ENCODE results near the gene SORL1. TPM values are rescaled to one million over a fixed set of nuclear protein-coding genes. Genes with fewer than 3 reads are reported as not detected.

Gene SORL1
- total and polyA plus RNA-seq, 2 of the 13 experiments (the other 11 are each of a cell fraction or from before 2014, with no cell fraction given): 21.3 to 148 TPM

DNA sequence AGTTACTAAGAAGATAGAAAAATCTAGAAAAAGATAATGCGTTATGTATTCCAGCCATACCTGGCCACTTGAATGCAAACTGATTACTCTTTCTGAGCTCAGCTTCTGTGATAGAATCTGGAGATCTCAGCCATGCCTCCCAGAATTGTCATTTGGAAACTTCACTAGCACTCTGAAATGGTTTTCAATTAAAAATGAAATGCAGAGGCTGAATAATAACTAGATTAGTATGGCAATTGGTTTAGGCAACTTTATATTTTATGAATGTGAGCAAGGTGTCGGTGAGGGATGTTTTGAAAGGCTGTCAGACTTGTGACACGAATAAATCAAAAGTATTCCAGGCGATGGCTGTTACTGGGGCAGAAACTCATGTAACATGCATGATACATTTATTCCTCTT is 129.5 kb downstream of the SORL1 start:
- no peak overlapping the region for H3K4me2 ChIP-seq (ENCODE audit: low read depth, low read length)
- no peak for FAIRE-seq
- H3K4me3 ChIP-seq (replicated peaks in 1 of 3; ENCODE audit: insufficient read depth in 1 of 3, low read depth in 2 of 3, low read length in 3 of 3): no peak overlapping the region
- POLR2A ChIA-PET: no interaction called here
- H3K27ac ChIP-seq (ENCODE audit: extremely low read length, insufficient read depth, low read length): no peak overlapping the region
- peaks cover 21 to 76% of the 10 kb centered on the region in 2 experiments for H3K36me3 ChIP-seq (replicated peaks in 1 of 2; ENCODE audit: control insufficient read depth in 1 of 2, insufficient read depth in 2 of 2, low read length in 2 of 2)
- H3K79me2 ChIP-seq (ENCODE audit: insufficient read depth, low read length): no peaks in the 10 kb centered on the region
- no peaks in the 10 kb centered on the region for H3K9me3 ChIP-seq (ENCODE audit: low read length)
- in situ Hi-C loops (cut with HindIII; ENCODE audit: extremely low pct_ligation_motif_present, low pct_unique_long_range_greater_than_20kb): no loop called here
- no peak overlapping the region for H3K9ac ChIP-seq (ENCODE audit: insufficient read depth, low read depth, low read length)
- CTCF ChIA-PET (ENCODE audit: low intra/inter-chr PET ratio, low total read pairs): no interaction called here
- intact Hi-C loops (cut with micrococcal nuclease; ENCODE audit: unreplicated experiment): no loop called here
- 96% methylated on average over 4 of the region's 4 CpGs for WGBS (ENCODE audit: low lambda C conversion rate)
- H3K4me1 ChIP-seq (ENCODE audit: insufficient read depth, low read length): peaks cover 12% of the 10 kb centered on the region; the same call in 1 of the 2 replicates
- BruUV-seq (replicated peaks): no TSS peak
- no peak for ATAC-seq
- H4K20me1 ChIP-seq (ENCODE audit: insufficient read depth, low read length): no peaks in the 10 kb centered on the region
- no peak overlapping the region for H2AFZ ChIP-seq (ENCODE audit: low read length)
- H3K27me3 ChIP-seq (ENCODE audit: control insufficient read depth in 1 of 2, insufficient read depth in 2 of 2, low read length in 2 of 2): no peaks in the 10 kb centered on the region
- DNase-seq (ENCODE audit: low spot score): no peak
- no peak for TF ChIP-seq XRCC5 (optimal IDR thresholded peaks at IDR 0.05; ENCODE audit: low read length)
- TF ChIP-seq RFXAP (CRISPR knock-in tag; IDR thresholded peaks at IDR 0.05; ENCODE audit: borderline replicate concordance): no peak
- no peak for TF ChIP-seq ZFP62 (CRISPR knock-in tag; IDR thresholded peaks at IDR 0.05)
- no peak for TF ChIP-seq HMG20B (CRISPR knock-in tag; conservative IDR thresholded peaks at IDR 0.05)
- TF ChIP-seq CREB1 (IDR thresholded peaks at IDR 0.05): no peak
- no peak for TF ChIP-seq CREB1 (CRISPR knock-in tag; IDR thresholded peaks at IDR 0.05)
- TF ChIP-seq PATZ1 (CRISPR knock-in tag; IDR thresholded peaks at IDR 0.05): no peak
- no peak for TF ChIP-seq ZNF577 (CRISPR knock-in tag; IDR thresholded peaks at IDR 0.05; ENCODE audit: borderline replicate concordance, low read depth)
- TF ChIP-seq TCF7L2 (IDR thresholded peaks at IDR 0.05; ENCODE audit: low read depth, low read length): no peak
- no peak for TF ChIP-seq ZC3H4 (CRISPR knock-in tag; IDR thresholded peaks at IDR 0.05; ENCODE audit: borderline replicate concordance)
- no peak for TF ChIP-seq NFE2L2 (IDR thresholded peaks at IDR 0.05; ENCODE audit: low read length)
- no peak for TF ChIP-seq KLF11 (CRISPR knock-in tag; IDR thresholded peaks at IDR 0.05)
- no peak for TF ChIP-seq CAMTA2 (CRISPR knock-in tag; IDR thresholded peaks at IDR 0.05; ENCODE audit: borderline replicate concordance)
- no peak for TF ChIP-seq ZNF670 (CRISPR knock-in tag; IDR thresholded peaks at IDR 0.05; ENCODE audit: borderline replicate concordance)
- TF ChIP-seq, protein P1, sequence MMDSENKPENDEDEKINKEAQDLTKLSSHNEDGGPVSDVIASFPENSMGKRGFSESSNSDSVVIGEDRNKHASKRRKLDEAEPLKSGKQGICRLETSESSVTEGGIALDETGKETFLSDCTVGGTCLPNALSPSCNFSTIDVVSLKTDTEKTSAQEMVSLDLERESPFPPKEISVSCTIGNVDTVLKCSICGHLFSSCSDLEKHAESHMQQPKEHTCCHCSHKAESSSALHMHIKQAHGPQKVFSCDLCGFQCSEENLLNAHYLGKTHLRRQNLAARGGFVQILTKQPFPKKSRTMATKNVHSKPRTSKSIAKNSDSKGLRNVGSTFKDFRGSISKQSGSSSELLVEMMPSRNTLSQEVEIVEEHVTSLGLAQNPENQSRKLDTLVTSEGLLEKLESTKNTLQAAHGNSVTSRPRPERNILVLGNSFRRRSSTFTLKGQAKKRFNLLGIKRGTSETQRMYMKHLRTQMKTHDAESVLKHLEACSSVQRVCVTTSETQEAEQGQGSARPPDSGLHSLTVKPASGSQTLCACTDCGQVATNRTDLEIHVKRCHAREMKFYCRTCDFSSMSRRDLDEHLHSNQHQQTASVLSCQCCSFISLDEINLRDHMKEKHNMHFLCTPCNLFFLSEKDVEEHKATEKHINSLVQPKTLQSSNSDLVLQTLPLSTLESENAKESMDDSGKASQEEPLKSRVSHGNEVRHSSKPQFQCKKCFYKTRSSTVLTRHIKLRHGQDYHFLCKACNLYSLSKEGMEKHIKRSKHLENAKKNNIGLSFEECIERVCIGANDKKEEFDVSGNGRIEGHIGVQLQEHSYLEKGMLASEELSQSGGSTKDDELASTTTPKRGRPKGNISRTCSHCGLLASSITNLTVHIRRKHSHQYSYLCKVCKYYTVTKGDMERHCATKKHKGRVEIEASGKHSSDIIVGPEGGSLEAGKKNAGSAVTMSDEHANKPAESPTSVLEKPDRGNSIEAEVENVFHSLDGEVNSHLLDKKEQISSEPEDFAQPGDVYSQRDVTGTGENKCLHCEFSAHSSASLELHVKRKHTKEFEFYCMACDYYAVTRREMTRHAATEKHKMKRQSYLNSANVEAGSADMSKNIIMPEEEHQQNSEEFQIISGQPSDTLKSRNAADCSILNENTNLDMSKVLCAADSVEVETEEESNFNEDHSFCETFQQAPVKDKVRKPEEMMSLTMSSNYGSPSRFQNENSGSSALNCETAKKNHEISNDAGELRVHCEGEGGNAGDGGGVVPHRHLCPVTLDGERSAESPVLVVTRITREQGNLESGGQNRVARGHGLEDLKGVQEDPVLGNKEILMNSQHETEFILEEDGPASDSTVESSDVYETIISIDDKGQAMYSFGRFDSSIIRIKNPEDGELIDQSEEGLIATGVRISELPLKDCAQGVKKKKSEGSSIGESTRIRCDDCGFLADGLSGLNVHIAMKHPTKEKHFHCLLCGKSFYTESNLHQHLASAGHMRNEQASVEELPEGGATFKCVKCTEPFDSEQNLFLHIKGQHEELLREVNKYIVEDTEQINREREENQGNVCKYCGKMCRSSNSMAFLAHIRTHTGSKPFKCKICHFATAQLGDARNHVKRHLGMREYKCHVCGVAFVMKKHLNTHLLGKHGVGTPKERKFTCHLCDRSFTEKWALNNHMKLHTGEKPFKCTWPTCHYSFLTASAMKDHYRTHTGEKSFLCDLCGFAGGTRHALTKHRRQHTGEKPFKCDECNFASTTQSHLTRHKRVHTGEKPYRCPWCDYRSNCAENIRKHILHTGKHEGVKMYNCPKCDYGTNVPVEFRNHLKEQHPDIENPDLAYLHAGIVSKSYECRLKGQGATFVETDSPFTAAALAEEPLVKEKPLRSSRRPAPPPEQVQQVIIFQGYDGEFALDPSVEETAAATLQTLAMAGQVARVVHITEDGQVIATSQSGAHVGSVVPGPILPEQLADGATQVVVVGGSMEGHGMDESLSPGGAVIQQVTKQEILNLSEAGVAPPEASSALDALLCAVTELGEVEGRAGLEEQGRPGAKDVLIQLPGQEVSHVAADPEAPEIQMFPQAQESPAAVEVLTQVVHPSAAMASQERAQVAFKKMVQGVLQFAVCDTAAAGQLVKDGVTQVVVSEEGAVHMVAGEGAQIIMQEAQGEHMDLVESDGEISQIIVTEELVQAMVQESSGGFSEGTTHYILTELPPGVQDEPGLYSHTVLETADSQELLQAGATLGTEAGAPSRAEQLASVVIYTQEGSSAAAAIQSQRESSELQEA (CRISPR knock-in tag; IDR thresholded peaks at IDR 0.05; ENCODE audit: not compliant biosample characterization): no peak
- TF ChIP-seq ZKSCAN8 (CRISPR knock-in tag; IDR thresholded peaks at IDR 0.05; ENCODE audit: borderline replicate concordance): no peak
- no peak for TF ChIP-seq KDM5B (CRISPR knock-in tag; IDR thresholded peaks at IDR 0.05; ENCODE audit: borderline replicate concordance)

Data from HepG2 (cell line).